ENCODE data around the gene COQ8B.

The COQ8B gene

GRCh38 chr19:40743926-40744325, 27.2 kb upstream of the COQ8B start:
- CTCF ChIA-PET = interaction anchor here (0.6 kb wide), 2 partner anchors 77 to 412 kb away, joined by 3 read pairs; no protein-coding TSS in a partner anchor
- H3K27ac ChIP-seq = peak overlapping the region; percentile 69
- no peak for DNase-seq (ENCODE audit: low spot score)
- TF ChIP-seq CTCF (conservative IDR thresholded peaks at IDR 0.05; ENCODE audit: low read depth) = no peak
- POLR2A ChIA-PET (ENCODE audit: low non-redundant PET) = interaction anchor here (0.9 kb wide), 1 partner anchor 12 kb away, joined by 3 read pairs; no protein-coding TSS in a partner anchor

GRCh38 chr19:40742886-40743285, 26.2 kb upstream of the COQ8B start:
- ChIA-PET CTCF (interaction anchor here (1.1 kb wide), 1 partner anchor 45 kb away, joined by 7 read pairs; no protein-coding TSS in a partner anchor), POLR2A (ENCODE audit: low non-redundant PET) (no interaction called here)
- H3K27ac ChIP-seq = peak overlapping the region; percentile 69
- DNase-seq (ENCODE audit: low spot score) = no peak
- no peak for TF ChIP-seq CTCF (conservative IDR thresholded peaks at IDR 0.05; ENCODE audit: low read depth)

- ChIA-PET POLR2A (ENCODE audit: low non-redundant PET) (interaction anchor here (0.9 kb wide), 1 partner anchor 8 kb away, joined by 3 read pairs; the partner anchor contains the start of gene ACTMAP), CTCF (interaction anchor here (1.1 kb wide), 1 partner anchor 45 kb away, joined by 7 read pairs; no protein-coding TSS in a partner anchor)
- H3K27ac ChIP-seq = peak overlapping the region; percentile 69
- DNase-seq (ENCODE audit: low spot score) = no peak
- no peak for TF ChIP-seq CTCF (conservative IDR thresholded peaks at IDR 0.05; ENCODE audit: low read depth)
These were observed 25.8 kb upstream of the COQ8B start for GRCh38 chr19:40742477-40742876.

- POLR2A ChIA-PET (ENCODE audit: low non-redundant PET) = interaction anchor here (0.9 kb wide), 1 partner anchor 9 kb away, joined by 3 read pairs; the partner anchor contains the start of gene ACTMAP
- peak overlapping the region; percentile 69 for H3K27ac ChIP-seq
- DNase-seq (ENCODE audit: low spot score) = no peak
- CTCF ChIA-PET = interaction anchor here (0.6 kb wide), 2 partner anchors 8 to 13 kb away, joined by 3 to 6 read pairs; no protein-coding TSS in a partner anchor
- no peak for TF ChIP-seq CTCF (conservative IDR thresholded peaks at IDR 0.05; ENCODE audit: low read depth)
These were observed 25.1 kb upstream of the COQ8B start for GRCh38 chr19:40741527-40742390.

- DNase-seq (ENCODE audit: low spot score) = no peak
- ChIA-PET CTCF (no interaction called here), POLR2A (ENCODE audit: low non-redundant PET) (interaction anchor here (0.8 kb wide), 1 partner anchor 10 kb away, joined by 5 read pairs; the partner anchor contains the start of gene ACTMAP)
- H3K27ac ChIP-seq = peak overlapping the region; percentile 69
- no peak for TF ChIP-seq CTCF (conservative IDR thresholded peaks at IDR 0.05; ENCODE audit: low read depth)
These were observed 24.1 kb upstream of the COQ8B start for GRCh38 chr19:40740747-40741146.

GRCh38 chr19:40739871-40740703, 23.4 kb upstream of the COQ8B start:
- ChIA-PET CTCF (interaction anchor here (0.6 to 1.5 kb wide), 2 partner anchors 15 to 600 kb away, joined by 3 to 7 read pairs; no protein-coding TSS in a partner anchor), POLR2A (ENCODE audit: low non-redundant PET) (interaction anchor here (0.8 kb wide), 1 partner anchor 10 kb away, joined by 5 read pairs; the partner anchor contains the start of gene ACTMAP)
- no peak for TF ChIP-seq CTCF (conservative IDR thresholded peaks at IDR 0.05; ENCODE audit: low read depth)
- no peak for DNase-seq (ENCODE audit: low spot score)
- peak overlapping the region; percentile 69 for H3K27ac ChIP-seq

All from RWPE1 (cell line).